Stimulated activated CD4-positive, alpha-beta T cell treated with anti-CD3 and anti-CD28 coated beads, Interleukin-2, amount 100 ng/mL, for 4 hours (primary cell): ENCODE results near the gene CIP2A.

ENCODE experiments used
- DNase-seq: peaks from one replicate; pipeline ENCODE4 v3.0.0-alpha.2; 2020; ENCODE audit warnings: low read depth

Gene CIP2A

GRCh38 chr3:108510496-108510895 lies 78.7 kb downstream of the CIP2A start, which contains the start of gene MYH15:
TSS of gene MYH15 (minus strand) at chr3:108510596. CDS start at chr3:108510530, 66 bp downstream.
- DNase-seq, result no peak

GRCh38 chr3:108509871-108510270 lies 79.4 kb downstream of the CIP2A start:
- DNase-seq, result no peak

- DNase-seq, result no peak
Measured at GRCh38 chr3:108509263-108509662, 80.0 kb downstream of the CIP2A start.

GRCh38 chr3:108507902-108508301 lies 81.3 kb downstream of the CIP2A start:
- DNase-seq, result no peak

GRCh38 chr3:108505811-108506210 lies 83.4 kb downstream of the CIP2A start:
- DNase-seq, result no peak

- DNase-seq, result no peak
Measured at GRCh38 chr3:108503722-108504121, 85.5 kb downstream of the CIP2A start.

- no peak for DNase-seq
Measured at GRCh38 chr3:108501535-108501934, 87.7 kb downstream of the CIP2A start.

- DNase-seq, result no peak
Measured at GRCh38 chr3:108500728-108501127, 88.5 kb downstream of the CIP2A start.
